Smooth muscle cell (in vitro differentiated cells): Measurements from ENCODE around the gene JUN. TPM values are rescaled to one million over a fixed set of nuclear protein-coding genes. Genes with fewer than 3 reads are reported as not detected.

ENCODE experiments used
- DNase-seq: peaks from one replicate; lab custom pipeline; 2025; ENCODE audit not compliant: unreplicated experiment; lab: John Stamatoyannopoulos, UW
- H2AFZ ChIP-seq: fragments of 200-600 bp; sonication (generic); 2 replicates; pipeline ENCODE4 v1.6.0; 2016; ENCODE audit warnings: antibody characterized with exemption, low read depth, mild to moderate bottlenecking
- H3F3A ChIP-seq: fragments of 200-600 bp; sonication (generic); 2 replicates; pipeline ENCODE4 v1.6.0; 2017; ENCODE audit warnings: antibody characterized with exemption, low read depth
- H3K27ac ChIP-seq: fragments of 200-600 bp; sonication (generic); 2 replicates; pipeline ENCODE4 v1.5.1; 2016; ENCODE audit warnings: low read depth, mild to moderate bottlenecking
- H3K27me3 ChIP-seq: fragments of 200-600 bp; sonication (generic); 2 replicates; pipeline ENCODE4 v1.6.1; 2016; ENCODE audit warnings: low read depth, mild to moderate bottlenecking
- H3K36me3 ChIP-seq: fragments of 200-600 bp; sonication (generic); 2 replicates; pipeline ENCODE4 v1.5.1; 2016; ENCODE audit warnings: low read depth
- H3K4me1 ChIP-seq: fragments of 200-600 bp; sonication (generic); 2 replicates; pipeline ENCODE4 v1.5.1; 2016; ENCODE audit warnings: low read depth
- H3K4me2 ChIP-seq: fragments of 200-600 bp; sonication (generic); 2 replicates; pipeline ENCODE4 v1.6.0; 2016; ENCODE audit warnings: mild to moderate bottlenecking
- H3K4me3 ChIP-seq: fragments of 200-600 bp; sonication (generic); 2 replicates; pipeline ENCODE4 v1.5.1; 2016; ENCODE audit warnings: mild to moderate bottlenecking
- H3K79me2 ChIP-seq: fragments of 200-600 bp; sonication (generic); 2 replicates; pipeline ENCODE4 v1.6.0; 2016; ENCODE audit warnings: low read depth, mild to moderate bottlenecking
- H3K9ac ChIP-seq: fragments of 200-600 bp; sonication (generic); 2 replicates; pipeline ENCODE4 v1.6.0; 2016; ENCODE audit warnings: low read depth
- H3K9me3 ChIP-seq: fragments of 200-600 bp; sonication (generic); replicated peaks from 2 replicates; pipeline ENCODE4 v1.5.1; 2016; ENCODE audit warnings: low read depth
- H4K20me1 ChIP-seq: fragments of 200-600 bp; sonication (generic); 2 replicates; pipeline ENCODE4 v1.6.0; 2016; ENCODE audit warnings: low read depth
- CTCF ChIP-seq: fragments of 200-600 bp; sonication (generic); IDR thresholded peaks from 2 replicates; pipeline ENCODE4 v1.5.1; 2017; ENCODE audit warnings: borderline replicate concordance, mild to moderate bottlenecking, antibody characterized with exemption; ENCODE audit not compliant: insufficient read depth, poor library complexity, severe bottlenecking
- WGBS: methylation state at CpG from one replicate; pipeline ENCODE4 v1.1.7; 2016; ENCODE audit warnings: low lambda C conversion rate; 5-methylcytosine and 5-hydroxymethylcytosine counted together
- polyA plus RNA-seq: library from polyadenylated mRNA; unstranded; fragments of >200 nt; fragmentation: Nextera tagmentation; extraction: Ambion mirVana; gene quantifications from 2 replicates; pipeline ENCODE4 v1.2.1, GENCODE V29; 2016
- total RNA-seq: library from RNA; depleted of rRNA; stranded (reverse); fragments of >200 nt; gene quantifications from 2 replicates; pipeline ENCODE4 v1.2.3, GENCODE V29; 2014

JUN gene
- total and polyA plus RNA-seq, 2 experiments from 2014 or later = 200 to 286 TPM

- no peak overlapping the region for H3K27ac ChIP-seq
Observed at GRCh38 chr1:58732087-58732775, 51.6 kb downstream of the JUN start.

More at GRCh38 chr1:58732087-58732775, 51.6 kb downstream of the JUN start:
- H3K79me2 ChIP-seq = no peaks in the 10 kb centered on the region
- no peak for DNase-seq
- peaks cover 3% of the 10 kb centered on the region for H3K4me1 ChIP-seq
- H3F3A ChIP-seq = no peaks in the 10 kb centered on the region
- H3K9me3 ChIP-seq = no peaks in the 10 kb centered on the region
- TF ChIP-seq CTCF = no peak
- H3K9ac ChIP-seq = no peak overlapping the region
- no peak overlapping the region for H3K4me2 ChIP-seq
- no peak overlapping the region for H3K4me3 ChIP-seq
- H4K20me1 ChIP-seq = no peaks in the 10 kb centered on the region
- H3K27me3 ChIP-seq = no peaks in the 10 kb centered on the region
- WGBS = 89% methylated on average over 6 of the region's 6 CpGs
- H2AFZ ChIP-seq = no peak overlapping the region
- no peaks in the 10 kb centered on the region for H3K36me3 ChIP-seq

Other genes starting within 250 kb of the JUN start
- gene OMA1, start 237.3 kb downstream of the JUN start, total RNA-seq = 12.5 and 17.0 TPM in 2 replicates
- gene OMA1, start 237.3 kb downstream of the JUN start, polyA plus RNA-seq = 4.4 and 6.3 TPM in 2 replicates
- 10.9 and 27.3 TPM in 2 replicates for gene TACSTD2, start 206.8 kb downstream of the JUN start, total RNA-seq
- gene TACSTD2, start 206.8 kb downstream of the JUN start, polyA plus RNA-seq = 9.8 and 37.5 TPM in 2 replicates
- gene MYSM1, start 84.0 kb downstream of the JUN start, total RNA-seq = 30.7 and 32.2 TPM in 2 replicates
- gene MYSM1, start 84.0 kb downstream of the JUN start, polyA plus RNA-seq = 6.9 and 9.9 TPM in 2 replicates